Fibroblast of lung (primary cell): ENCODE results near the gene ANXA3.

ENCODE experiments used
- EZH2 ChIP-seq: IDR thresholded peaks from 2 replicates; pipeline ENCODE4 v1.5.1; 2012; ENCODE audit warnings: low read length, control low read depth, mild to moderate bottlenecking; ENCODE audit errors: missing control alignments
- TF ChIP-seq, protein P1 (sequence below), 2 donors: IDR thresholded peaks in 1 of 2; conservative IDR thresholded peaks in 1 of 2; 1 replicate in 1 of 2; 2 replicates in 1 of 2; pipeline ENCODE4 v1.5.1; 2011 to 2012; ENCODE audit warnings: low read length in 2 of 2, control low read depth in 1 of 2, inconsistent platforms in 1 of 2, low read depth in 1 of 2, mild to moderate bottlenecking in 1 of 2

DNA sequence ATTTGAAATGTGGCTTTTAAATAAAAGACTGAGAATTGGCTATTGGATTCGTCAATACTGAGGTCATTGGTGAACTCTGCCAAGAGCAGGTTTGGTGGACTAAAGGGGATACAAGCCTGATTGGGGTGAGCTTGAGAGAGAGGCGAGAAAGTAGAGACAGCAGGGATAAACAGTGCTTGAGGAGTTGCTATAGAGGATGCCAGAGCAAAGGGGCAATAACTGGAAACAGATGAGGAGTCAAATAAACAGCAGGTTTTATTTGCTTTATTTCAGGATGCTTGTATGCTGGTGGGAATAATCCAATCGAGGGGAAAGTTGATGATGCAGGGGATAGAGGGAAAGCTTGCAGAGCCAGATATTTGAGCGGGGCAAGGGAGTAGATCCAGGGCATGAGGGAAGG, 24.0 kb upstream of the ANXA3 start:
- TF ChIP-seq, protein P1, sequence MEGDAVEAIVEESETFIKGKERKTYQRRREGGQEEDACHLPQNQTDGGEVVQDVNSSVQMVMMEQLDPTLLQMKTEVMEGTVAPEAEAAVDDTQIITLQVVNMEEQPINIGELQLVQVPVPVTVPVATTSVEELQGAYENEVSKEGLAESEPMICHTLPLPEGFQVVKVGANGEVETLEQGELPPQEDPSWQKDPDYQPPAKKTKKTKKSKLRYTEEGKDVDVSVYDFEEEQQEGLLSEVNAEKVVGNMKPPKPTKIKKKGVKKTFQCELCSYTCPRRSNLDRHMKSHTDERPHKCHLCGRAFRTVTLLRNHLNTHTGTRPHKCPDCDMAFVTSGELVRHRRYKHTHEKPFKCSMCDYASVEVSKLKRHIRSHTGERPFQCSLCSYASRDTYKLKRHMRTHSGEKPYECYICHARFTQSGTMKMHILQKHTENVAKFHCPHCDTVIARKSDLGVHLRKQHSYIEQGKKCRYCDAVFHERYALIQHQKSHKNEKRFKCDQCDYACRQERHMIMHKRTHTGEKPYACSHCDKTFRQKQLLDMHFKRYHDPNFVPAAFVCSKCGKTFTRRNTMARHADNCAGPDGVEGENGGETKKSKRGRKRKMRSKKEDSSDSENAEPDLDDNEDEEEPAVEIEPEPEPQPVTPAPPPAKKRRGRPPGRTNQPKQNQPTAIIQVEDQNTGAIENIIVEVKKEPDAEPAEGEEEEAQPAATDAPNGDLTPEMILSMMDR (conservative IDR thresholded peaks at IDR 0.05 in 1 of 2, IDR thresholded peaks at IDR 0.05 in 1 of 2; ENCODE audit: low read depth in 1 of 2, low read length in 2 of 2): no peak
- no peak for TF ChIP-seq EZH2
